Activated CD4-positive, alpha-beta T cell treated with anti-CD3 and anti-CD28 coated beads, Interleukin-10, Interleukin-2, amounts not matched to agents 100 ng/mL and 50 ng/mL, durations not matched to agents 16 hours and 8 hours (primary cell): Measurements from ENCODE around the gene INTS13.
"Not testable (repeated sequence)": the region's sequence is repeated elsewhere in the genome, so short reads cannot be mapped to it uniquely, and the experiment has no call there.

Source experiments
- DNase-seq: peaks from one replicate; pipeline ENCODE4 v3.0.0-alpha.2; 2020

Gene INTS13

DNA sequence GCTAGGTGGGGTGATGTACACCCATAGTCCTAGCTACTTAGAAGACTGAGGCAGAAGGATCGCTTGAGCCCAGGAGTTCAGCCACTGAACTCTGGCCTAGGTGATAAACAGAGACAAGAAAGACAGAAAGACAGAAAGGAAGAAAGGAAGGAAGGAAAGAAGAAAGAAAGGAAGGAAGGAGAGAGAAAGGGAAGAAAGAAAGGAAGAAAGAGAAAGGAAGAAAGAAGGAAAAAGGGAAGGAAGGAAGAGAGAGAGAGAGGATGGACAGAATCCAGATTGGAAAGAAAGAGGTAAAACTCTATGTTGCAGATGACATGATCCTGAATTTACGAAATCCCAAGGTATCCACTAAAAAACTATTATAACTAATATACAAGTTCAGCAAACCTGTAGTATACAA, 8.2 kb downstream of the INTS13 start:
- no peak for DNase-seq

DNA sequence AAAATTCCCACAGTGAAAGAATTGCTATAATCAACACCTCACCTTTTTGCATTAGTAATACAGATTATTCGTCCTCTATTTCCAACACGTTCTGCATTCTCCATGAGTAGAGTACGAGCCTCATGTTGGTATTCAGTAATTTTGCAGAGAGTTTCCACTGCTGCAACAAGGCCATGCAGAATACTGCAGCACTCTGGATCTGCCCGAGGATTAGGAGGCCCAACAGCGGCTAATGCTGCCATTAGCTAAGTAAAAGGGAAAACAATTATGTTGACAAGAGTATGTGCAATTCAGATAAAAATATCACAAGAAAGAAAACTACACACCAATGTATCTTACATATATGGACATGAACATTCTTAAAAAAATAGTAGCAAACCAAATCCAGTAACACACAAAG, 9.1 kb downstream of the INTS13 start:
- no peak for DNase-seq

- no peak for DNase-seq
Observed at GRCh38 chr12:26921886-26922285, 15.9 kb downstream of the INTS13 start.

GRCh38 chr12:26919216-26919555, 18.6 kb downstream of the INTS13 start:
- DNase-seq: no peak

DNA sequence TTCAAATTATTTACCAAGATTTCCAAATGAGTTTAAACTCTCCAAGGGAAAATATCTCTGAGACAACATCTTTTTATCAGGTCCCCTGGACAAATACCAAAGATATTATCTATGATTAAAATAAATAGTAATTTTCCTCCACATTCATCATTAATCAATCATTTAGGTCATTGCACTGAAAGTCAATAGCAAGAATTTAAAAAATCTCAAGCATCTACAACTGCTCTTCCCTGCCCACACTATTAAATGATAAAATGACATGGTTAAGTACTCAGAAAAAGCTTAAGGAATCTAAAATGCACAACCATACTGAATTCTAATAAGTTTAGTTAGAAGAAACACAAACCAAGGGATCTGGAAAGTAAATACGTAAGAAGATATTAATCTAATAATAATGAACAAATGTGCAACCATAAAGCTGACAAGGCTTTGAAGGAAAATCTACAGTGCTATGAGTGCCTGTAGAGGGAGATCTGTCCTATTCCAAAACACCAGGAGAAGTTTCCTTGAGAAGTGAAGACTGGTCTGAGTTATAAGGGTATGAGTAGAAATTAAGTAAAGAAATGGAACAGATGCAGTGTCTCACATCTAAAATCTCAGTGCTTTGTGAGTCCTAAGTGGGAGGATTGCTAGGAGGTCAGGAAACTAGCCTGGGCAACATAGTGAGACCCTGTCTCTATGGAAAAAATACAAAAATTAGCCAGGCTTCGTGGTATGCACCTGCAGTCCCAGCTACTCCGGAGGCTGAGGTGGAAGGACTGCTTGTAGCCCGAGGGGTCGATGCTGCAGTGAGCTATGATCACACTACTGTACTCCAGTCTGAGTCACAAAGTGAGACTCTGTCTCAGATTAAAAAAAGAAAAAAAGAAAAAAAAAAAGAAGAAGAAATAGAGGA, 19.2 kb downstream of the INTS13 start:
- no peak for DNase-seq

GRCh38 chr12:26906704-26907103, 31.1 kb downstream of the INTS13 start:
- no peak for DNase-seq

DNA sequence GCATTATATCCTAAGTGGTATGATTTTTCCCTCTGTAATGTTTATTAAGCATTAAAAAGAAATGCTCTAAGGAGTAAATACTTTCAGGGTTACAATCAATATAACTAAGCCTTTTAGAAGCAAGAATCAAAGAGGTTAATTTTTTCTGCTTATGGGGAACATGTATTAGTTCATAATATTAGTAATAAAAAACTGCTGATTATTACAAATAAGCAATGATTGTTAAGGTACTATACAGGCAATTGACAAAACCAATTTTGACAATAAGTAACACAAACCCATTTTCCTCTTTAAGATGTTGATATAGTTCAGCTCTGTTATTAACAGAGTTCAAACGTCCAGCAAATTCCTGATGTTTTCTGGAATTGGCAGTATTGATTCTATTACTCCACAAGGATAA, 31.8 kb downstream of the INTS13 start:
- DNase-seq: no peak

DNA sequence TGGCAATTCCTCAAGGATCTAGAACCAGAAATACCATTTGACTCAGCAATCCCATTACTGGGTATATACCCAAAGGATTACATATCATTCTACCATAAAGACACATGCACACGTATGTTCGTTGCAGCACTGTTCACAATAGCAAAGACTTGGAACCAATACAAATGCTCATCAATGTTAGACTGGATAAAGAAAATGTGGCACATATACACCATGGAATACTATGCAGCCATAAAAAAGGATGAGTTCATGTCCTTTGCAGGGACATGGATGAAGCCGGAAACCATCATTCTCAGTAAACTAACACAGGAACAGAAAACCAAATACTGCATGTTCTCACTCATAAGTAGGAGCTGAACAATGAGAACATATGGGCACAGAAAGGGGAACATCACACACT, 34.4 kb downstream of the INTS13 start:
- DNase-seq: not testable (repeated sequence)

DNA sequence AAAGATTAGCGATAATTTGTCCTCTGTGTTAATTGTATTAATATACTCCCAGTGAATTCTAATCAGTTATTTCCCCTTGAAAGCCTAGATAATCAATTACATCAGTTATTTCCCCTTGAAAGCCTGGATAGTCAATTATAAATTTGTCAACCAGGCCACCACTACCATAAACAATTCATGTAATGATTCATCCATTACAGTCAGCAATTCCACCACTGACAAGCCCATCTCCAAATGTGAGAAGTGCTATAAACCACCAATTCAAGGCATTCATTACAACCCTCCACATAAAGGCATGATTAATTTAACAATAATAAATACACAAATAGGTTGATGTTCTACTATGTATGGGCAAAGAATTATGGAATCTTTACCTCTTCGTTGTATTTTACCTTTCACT, 40.9 kb downstream of the INTS13 start:
- peak; percentile 17 for DNase-seq

GRCh38 chr12:26895672-26896071, 42.1 kb downstream of the INTS13 start:
- DNase-seq: no peak

- no peak for DNase-seq
Observed at GRCh38 chr12:26891704-26892103, 46.1 kb downstream of the INTS13 start.

DNA sequence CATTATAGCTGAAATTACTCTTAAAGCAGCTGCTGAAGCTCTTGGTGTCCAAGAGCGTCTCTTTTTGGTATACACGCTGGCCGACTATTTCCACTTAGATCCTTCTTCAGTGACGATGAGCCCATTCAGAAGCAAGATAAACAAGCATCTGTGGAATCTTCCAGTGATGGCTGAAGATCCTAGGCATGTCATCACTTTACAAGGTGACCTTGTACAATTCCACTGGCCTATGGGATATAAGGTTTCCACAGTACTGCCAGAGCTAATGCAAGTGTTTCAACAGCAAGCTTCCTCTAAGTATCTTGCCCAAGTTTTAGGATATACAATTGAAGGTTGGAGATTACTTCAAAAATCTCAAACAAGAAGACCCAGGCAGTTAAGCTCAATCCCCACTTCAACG, 47.0 kb downstream of the INTS13 start:
- no peak for DNase-seq

GRCh38 chr12:26884765-26885576, 52.8 kb downstream of the INTS13 start:
- DNase-seq: peak; percentile 91

- DNase-seq: no peak
Observed at GRCh38 chr12:26880625-26881024, 57.2 kb downstream of the INTS13 start.

DNA sequence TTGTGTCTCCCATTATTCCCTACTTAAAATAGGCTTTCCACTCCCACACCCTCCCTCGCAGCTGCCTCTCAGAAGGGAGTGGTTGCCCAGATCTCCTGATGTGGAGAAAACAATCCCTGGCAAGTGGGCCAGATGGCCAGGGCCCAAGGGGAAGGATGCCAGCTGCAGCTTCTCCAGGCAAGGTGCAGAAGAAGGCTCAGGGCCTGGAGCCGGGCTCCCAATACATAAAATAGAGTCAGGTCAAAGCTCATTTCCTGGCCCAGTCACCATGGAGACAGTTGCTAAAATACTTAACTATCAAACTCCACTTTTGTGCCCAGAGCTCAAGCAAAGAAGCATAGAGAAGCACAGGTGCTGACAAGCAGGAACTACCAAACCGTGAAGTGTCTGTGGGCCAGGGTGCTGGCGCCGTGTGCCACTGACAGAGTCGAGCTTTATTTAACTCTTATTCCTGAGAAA, 59.1 kb downstream of the INTS13 start:
- no peak for DNase-seq

GRCh38 chr12:26874501-26875296, 63.1 kb downstream of the INTS13 start:
- DNase-seq: no peak

DNA sequence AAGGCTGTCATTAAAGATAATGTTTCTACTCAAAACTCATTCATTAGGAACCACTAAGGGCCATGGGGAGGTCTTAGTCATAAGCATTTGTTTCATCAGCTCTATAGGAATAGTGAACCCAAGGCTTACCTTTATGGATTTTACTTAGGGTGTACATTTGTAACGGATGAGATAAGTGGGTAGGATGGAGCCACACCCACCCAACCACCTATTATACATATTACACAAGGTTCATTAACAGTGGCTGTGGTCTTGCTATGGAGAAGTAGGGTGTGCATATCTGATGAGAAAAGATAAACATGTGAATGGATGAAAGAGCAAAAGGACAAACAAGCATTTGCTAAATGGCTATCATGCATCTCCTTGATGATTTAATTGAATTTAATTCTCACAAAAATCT, 65.2 kb downstream of the INTS13 start:
- no peak for DNase-seq

GRCh38 chr12:26871985-26872384, 65.8 kb downstream of the INTS13 start:
- peak; percentile 5 for DNase-seq

DNA sequence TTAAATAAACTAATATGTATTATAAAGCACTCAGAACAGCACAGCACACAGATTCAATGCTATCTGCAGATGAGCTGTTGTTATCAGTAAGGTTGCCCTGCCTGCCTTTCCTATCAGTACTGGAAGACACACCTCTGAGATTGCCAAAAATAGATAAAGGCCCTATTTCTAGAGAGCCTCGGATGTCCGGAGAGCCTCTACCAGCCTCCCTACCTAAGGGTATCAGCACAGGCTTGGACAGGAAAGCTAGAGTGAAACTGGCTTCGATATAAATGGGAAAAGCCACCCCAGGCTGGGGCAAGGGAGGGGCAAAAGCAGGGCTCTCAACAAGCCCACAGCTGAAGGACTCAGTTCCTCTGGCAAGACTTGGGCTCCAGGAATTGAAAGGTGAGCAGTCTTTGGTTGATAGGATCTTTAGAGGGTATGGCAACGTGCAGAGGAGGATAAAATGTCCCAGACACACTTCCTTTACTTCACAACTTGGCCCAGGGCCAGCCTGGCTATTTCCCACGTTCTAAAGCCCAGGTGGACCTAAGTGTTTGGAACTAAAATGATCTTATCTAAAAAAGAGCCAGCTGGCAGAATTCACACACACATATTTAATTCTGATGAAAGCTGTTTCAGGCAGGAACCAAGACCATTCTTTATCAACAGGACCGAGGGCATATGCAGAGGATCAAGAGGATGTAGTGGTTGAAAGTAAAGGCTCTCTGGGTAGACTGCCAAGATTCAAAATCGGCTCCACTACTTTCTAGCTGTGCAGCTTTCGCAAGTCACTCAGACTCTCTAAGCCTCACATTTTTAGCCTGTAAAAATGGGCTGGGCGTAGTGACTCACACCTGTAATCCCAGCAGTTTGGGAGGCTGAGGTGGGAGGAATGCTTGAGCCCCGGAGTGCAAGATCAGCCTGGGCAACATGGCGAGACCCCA, 67.0 kb downstream of the INTS13 start:
- DNase-seq: no peak

DNA sequence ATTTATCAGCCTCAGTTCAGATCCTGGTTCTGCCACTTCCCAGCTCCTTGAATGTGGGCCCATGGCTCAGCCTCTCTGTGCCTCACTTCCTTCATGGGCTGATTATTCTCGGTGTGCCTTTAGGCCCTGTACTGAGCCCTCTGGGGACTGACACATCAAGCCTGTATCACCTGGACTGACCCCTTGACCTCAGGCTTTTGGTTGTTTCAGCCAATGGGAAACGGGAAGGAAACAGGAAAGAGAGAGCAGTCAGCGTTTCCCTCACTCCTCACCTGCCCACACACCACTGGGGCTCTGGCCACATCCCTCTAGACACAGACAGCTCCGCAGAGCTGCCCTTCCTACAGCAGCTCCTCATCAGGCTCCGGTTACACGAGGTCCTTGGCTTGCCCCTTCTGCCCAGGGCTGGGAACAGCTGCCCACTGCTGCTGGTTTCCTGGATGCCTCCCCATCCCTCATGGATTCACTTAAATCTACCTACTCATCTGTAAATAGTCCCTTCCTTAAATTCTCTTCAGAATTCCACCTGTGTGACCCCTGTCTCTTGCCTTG, 67.8 kb downstream of the INTS13 start:
- no peak for DNase-seq

- no peak for DNase-seq
Observed at GRCh38 chr12:26869104-26869494, 68.7 kb downstream of the INTS13 start.
